ENCODE data around the gene STPG1. TPM values are rescaled to one million over a fixed set of nuclear protein-coding genes. Genes with fewer than 3 reads are reported as not detected.
"Not testable (repeated sequence)": the region's sequence is repeated elsewhere in the genome, so short reads cannot be mapped to it uniquely, and the experiment has no call there.

The STPG1 gene, protein sequence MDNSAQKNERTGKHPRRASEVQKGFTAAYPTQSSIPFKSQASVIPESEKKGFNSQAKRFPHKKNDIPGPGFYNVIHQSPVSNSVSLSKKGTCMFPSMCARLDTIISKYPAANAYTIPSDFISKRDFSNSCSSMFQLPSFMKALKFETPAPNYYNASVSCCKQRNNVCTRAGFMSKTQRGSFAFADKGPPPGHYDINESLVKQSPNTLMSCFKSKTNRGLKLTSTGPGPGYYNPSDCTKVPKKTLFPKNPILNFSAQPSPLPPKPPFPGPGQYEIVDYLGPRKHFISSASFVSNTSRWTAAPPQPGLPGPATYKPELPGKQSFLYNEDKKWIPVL
- total RNA-seq = 1 to 10 TPM; 5.2 to 5.7 TPM

- ChIA-PET CTCF (interaction anchor here (0.6 to 2.2 kb wide), 9 partner anchors 10 to 223 kb away, joined by 3 to 9 read pairs (median 6); partner anchors contain the start of gene RCAN3), POLR2A (interaction anchor here (0.6 kb wide), 1 partner anchor 19 kb away, joined by 3 read pairs; no protein-coding TSS in a partner anchor)
Observed at GRCh38 chr1:24413350-24414163, at the start of gene STPG1. Gene STPG1 (minus strand): TSS chr1:24413782. CDS start chr1:24401388, 12,394 bp downstream.

GRCh38 chr1:24462128-24462527, 48.5 kb upstream of the STPG1 start:
- CTCF ChIA-PET = not testable (repeated sequence)
- POLR2A ChIA-PET = interaction anchor here (0.6 kb wide), 1 partner anchor 79 kb away, joined by 3 read pairs; no protein-coding TSS in a partner anchor

GRCh38 chr1:24459551-24460266, 46.1 kb upstream of the STPG1 start:
- POLR2A ChIA-PET = no interaction called here
- CTCF ChIA-PET = interaction anchor here (1.4 kb wide), 2 partner anchors 14 to 127 kb away, joined by 3 read pairs; no protein-coding TSS in a partner anchor

- ChIA-PET CTCF (interaction anchor here (0.6 kb wide), 1 partner anchor 43 kb away, joined by 3 read pairs; no protein-coding TSS in a partner anchor), POLR2A (no interaction called here)
Observed at GRCh38 chr1:24457866-24458265, 44.3 kb upstream of the STPG1 start.

- CTCF ChIA-PET = no interaction called here
Observed at GRCh38 chr1:24455272-24455671, 41.7 kb upstream of the STPG1 start.

DNA sequence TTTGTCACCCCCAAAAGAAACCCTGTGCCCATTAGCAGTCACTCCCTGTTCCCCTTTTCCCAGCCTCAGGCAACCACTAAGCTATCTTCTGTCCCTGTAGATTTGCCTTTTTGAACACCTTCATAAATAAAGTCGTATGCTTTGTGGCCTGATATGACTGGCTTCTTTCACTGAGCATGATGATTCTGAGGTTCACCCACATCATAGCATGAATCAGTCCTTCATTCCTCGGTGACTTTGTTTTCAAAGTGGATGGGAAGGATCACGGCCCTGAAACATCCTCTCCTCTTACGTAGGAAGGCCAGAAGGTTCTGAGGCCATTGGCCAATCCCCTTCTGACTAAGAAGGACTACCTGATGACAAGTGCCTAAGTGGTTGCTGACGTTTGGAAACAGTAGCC, 41.1 kb upstream of the STPG1 start:
- CTCF ChIA-PET = no interaction called here
- POLR2A ChIA-PET = no interaction called here

More at GRCh38 chr1:24455272-24455671, 41.7 kb upstream of the STPG1 start:
- POLR2A ChIA-PET = no interaction called here

- CTCF ChIA-PET = interaction anchor here (1.0 kb wide), 2 partner anchors 19 to 38 kb away, joined by 3 to 4 read pairs; partner anchors contain the start of gene NIPAL3
- POLR2A ChIA-PET = no interaction called here
Observed at GRCh38 chr1:24452922-24453485, 39.4 kb upstream of the STPG1 start.

GRCh38 chr1:24451746-24452145, 38.2 kb upstream of the STPG1 start:
- CTCF ChIA-PET = interaction anchor here (1.0 kb wide), 1 partner anchor 18 kb away, joined by 4 read pairs; no protein-coding TSS in a partner anchor
- POLR2A ChIA-PET = no interaction called here

GRCh38 chr1:24450857-24451397, 37.3 kb upstream of the STPG1 start:
- ChIA-PET POLR2A (no interaction called here), CTCF (no interaction called here)

GRCh38 chr1:24450316-24450715, 36.7 kb upstream of the STPG1 start:
- ChIA-PET CTCF (no interaction called here), POLR2A (no interaction called here)

DNA sequence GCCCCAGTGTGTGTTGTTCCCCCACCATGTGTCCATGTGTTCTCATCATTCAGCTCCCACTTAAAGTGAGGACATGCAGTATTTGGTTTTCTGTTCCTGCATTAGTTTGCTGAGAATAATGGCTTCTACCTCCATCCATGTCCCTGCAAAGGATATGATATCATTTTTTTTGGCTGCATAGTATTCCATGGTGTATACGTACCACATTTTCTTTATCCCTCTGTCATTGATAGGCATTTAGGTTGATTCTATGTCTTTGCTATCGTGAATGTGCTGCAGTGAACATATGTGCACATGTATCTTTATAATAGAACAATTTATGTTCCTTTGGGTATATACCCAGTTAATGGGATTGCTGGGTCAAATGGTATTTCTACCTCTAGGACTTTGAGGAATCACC, 32.9 kb upstream of the STPG1 start:
- CTCF ChIA-PET, POLR2A ChIA-PET: not testable (repeated sequence)

GRCh38 chr1:24443241-24443656, 29.7 kb upstream of the STPG1 start:
- POLR2A ChIA-PET = no interaction called here
- CTCF ChIA-PET = no interaction called here

DNA sequence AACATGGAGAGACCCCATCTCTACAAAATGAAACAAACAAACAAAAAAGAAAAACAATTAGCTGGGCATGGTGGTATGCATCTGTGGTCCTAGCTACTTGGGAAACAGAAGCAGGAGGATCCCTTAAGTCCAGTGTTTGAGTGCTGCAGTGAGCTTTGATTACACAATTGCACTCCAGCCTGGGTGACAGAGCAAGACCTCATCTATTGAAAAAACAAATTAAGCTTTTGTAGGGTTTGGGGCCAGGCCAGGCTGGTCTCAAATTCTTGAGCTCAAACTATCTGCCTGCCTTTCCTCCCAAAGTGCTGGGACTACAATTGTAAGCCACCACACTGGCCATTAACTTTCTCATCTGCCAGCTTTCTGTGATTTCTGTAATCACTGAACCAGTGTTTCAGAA, 29.2 kb upstream of the STPG1 start:
- CTCF ChIA-PET = interaction anchor here (1.3 kb wide), 1 partner anchor 11 kb away, joined by 3 read pairs; no protein-coding TSS in a partner anchor
- POLR2A ChIA-PET = no interaction called here

GRCh38 chr1:24441996-24442668, 28.6 kb upstream of the STPG1 start:
- POLR2A ChIA-PET = no interaction called here
- CTCF ChIA-PET = interaction anchor here (1.3 kb wide), 1 partner anchor 10 kb away, joined by 3 read pairs; no protein-coding TSS in a partner anchor

GRCh38 chr1:24441480-24441879, 27.9 kb upstream of the STPG1 start:
- POLR2A ChIA-PET = no interaction called here
- CTCF ChIA-PET = interaction anchor here (1.3 kb wide), 1 partner anchor 9 kb away, joined by 3 read pairs; no protein-coding TSS in a partner anchor

DNA sequence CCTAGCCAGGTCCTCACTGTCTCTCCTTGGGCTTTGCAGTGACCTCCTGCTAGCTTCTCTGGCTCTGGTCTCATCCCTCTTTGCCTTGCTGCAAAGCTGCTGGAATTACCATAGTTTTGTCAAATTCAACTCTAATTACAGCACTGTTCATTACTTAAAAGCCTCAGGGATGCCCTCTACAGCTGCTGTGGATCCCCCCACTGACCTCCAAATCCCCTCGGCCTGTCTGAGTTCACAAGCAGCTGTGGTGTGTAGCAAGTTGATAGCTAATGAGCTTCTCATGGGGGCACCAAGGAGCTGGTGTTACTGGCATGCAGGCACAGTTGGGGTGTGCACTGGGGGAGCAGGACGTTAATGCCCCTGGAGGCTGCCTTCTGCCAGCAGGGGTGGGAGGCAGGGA, 26.9 kb upstream of the STPG1 start:
- ChIA-PET CTCF (no interaction called here), POLR2A (no interaction called here)

DNA sequence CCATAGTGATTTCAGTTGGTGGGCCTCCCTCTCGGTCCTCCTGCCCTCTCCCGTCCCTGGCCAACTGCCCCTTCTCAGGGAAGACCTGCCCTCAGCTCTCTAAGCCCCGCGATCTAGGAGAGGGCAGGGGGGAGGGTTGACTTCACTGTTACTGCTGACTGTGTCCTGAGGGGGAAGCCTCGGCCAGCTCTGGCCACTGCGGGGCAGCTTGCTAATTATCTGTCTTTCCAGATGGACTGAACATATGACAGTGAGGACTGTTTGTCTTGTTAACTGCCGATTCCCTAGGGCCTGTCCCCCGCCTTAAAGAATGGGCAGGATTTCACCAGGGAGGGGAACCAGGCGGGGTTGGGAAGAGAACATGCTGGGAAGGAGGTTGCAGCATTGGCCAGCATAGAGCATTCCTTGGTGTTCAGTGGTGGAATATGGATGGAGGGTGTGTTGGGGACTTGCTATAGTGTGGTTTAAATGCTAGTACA, 24.9 kb upstream of the STPG1 start:
- CTCF ChIA-PET = no interaction called here
- POLR2A ChIA-PET = no interaction called here

- CTCF ChIA-PET = no interaction called here
Observed at GRCh38 chr1:24437631-24438396, 24.2 kb upstream of the STPG1 start.

More at GRCh38 chr1:24437631-24438396, 24.2 kb upstream of the STPG1 start:
- POLR2A ChIA-PET = no interaction called here
